GM23248 (cell line): ENCODE results near the gene MBP. TPM values are rescaled to one million over a fixed set of nuclear protein-coding genes. Genes with fewer than 3 reads are reported as not detected.

Experiments
- DNase-seq: peaks from one replicate; pipeline ENCODE4 v3.0.0-alpha.2; 2015
- H2AFZ ChIP-seq: fragments of 200-600 bp; sonication (generic); 2 replicates; pipeline ENCODE4 v1.6.1; 2016; ENCODE audit warnings: antibody characterized with exemption
- H3F3A ChIP-seq: fragments of 200-600 bp; sonication (generic); 2 replicates; pipeline ENCODE4 v1.6.1; 2016; ENCODE audit warnings: mild to moderate bottlenecking, antibody characterized with exemption, mixed run types; ENCODE audit not compliant: insufficient read depth
- H3K27ac ChIP-seq: fragments of 200-600 bp; sonication (generic); 2 replicates; pipeline ENCODE4 v1.5.1; 2016; ENCODE audit warnings: mild to moderate bottlenecking
- H3K27me3 ChIP-seq: fragments of 200-600 bp; sonication (generic); replicated peaks from 2 replicates; pipeline ENCODE4 v1.6.1; 2016; ENCODE audit warnings: mild to moderate bottlenecking; ENCODE audit not compliant: insufficient read depth
- H3K36me3 ChIP-seq: fragments of 200-600 bp; sonication (generic); 2 replicates; pipeline ENCODE4 v1.6.1; 2016; ENCODE audit warnings: low read depth, mild to moderate bottlenecking
- H3K4me1 ChIP-seq: fragments of 200-600 bp; sonication (generic); 2 replicates; pipeline ENCODE4 v1.6.1; 2016; ENCODE audit warnings: mild to moderate bottlenecking; ENCODE audit not compliant: insufficient read depth
- H3K4me2 ChIP-seq: fragments of 200-600 bp; sonication (generic); one replicate; pipeline ENCODE4 v1.6.1; 2016; ENCODE audit warnings: mild to moderate bottlenecking; ENCODE audit not compliant: unreplicated experiment
- H3K4me3 ChIP-seq: fragments of 200-600 bp; sonication (generic); 2 replicates; pipeline ENCODE4 v1.5.1; 2016; ENCODE audit warnings: mild to moderate bottlenecking
- H3K79me2 ChIP-seq: fragments of 200-600 bp; sonication (generic); 2 replicates; pipeline ENCODE4 v1.6.1; 2016; ENCODE audit warnings: mild to moderate bottlenecking; ENCODE audit not compliant: insufficient read depth
- H3K9ac ChIP-seq: fragments of 200-600 bp; sonication (generic); 2 replicates; pipeline ENCODE4 v1.6.1; 2016; ENCODE audit warnings: mild to moderate bottlenecking
- H3K9me2 ChIP-seq: fragments of 200-600 bp; sonication (generic); 2 replicates; pipeline ENCODE4 v1.6.1; 2016; ENCODE audit warnings: mixed run types, mild to moderate bottlenecking, moderate library complexity; ENCODE audit not compliant: insufficient read depth
- H3K9me3 ChIP-seq: fragments of 200-600 bp; sonication (generic); one replicate; pipeline ENCODE4 v1.6.1; 2017; ENCODE audit warnings: low read depth
- H4K20me1 ChIP-seq: fragments of 200-600 bp; sonication (generic); 2 replicates; pipeline ENCODE4 v1.6.0; 2016; ENCODE audit not compliant: insufficient read depth
- EZH2 ChIP-seq: fragments of 200-600 bp; sonication (generic); IDR thresholded peaks from 2 replicates; pipeline ENCODE4 v1.6.1; 2018; ENCODE audit warnings: antibody characterized with exemption, mild to moderate bottlenecking; ENCODE audit not compliant: insufficient read depth, poor library complexity, severe bottlenecking
- EZH2phosphoT487 ChIP-seq: fragments of 200-600 bp; sonication (generic); IDR thresholded peaks from 2 replicates; pipeline ENCODE4 v1.6.1; 2018; ENCODE audit warnings: antibody characterized with exemption, moderate library complexity, mild to moderate bottlenecking, low read depth; ENCODE audit not compliant: insufficient read depth
- WGBS, 2 experiments: methylation state at CpG; one replicate each; pipeline ENCODE4 v1.1.6; 2015 to 2017; ENCODE audit warnings: low lambda C conversion rate in 2 of 2, low coverage in 1 of 2; ENCODE audit errors: missing lambda C conversion rate in 2 of 2; 5-methylcytosine and 5-hydroxymethylcytosine counted together
- in situ Hi-C: fragments of 300-500 bp; cut with MboI; formaldehyde crosslinking; loops from 2 replicates; pipeline ENCODE4 v1.15.0; 2020
- polyA plus RNA-seq: library from polyadenylated mRNA; unstranded; fragments of >200 nt; fragmentation: Nextera tagmentation; extraction: Ambion mirVana; gene quantifications from 2 replicates; pipeline ENCODE4 v1.2.1, GENCODE V29; 2016
- total RNA-seq: library from RNA; depleted of rRNA; stranded (reverse); fragments of >200 nt; shearing (Covaris generic); gene quantifications from 2 replicates; pipeline ENCODE4 v1.2.3, GENCODE V29; 2014; rRNA removed

The MBP gene
- total and polyA plus RNA-seq, 2 experiments from 2014 or later = 2.2 to 2.9 TPM

GRCh38 chr18:76932026-76932819 is 200.4 kb downstream of the MBP start:
- TF ChIP-seq EZH2phosphoT487 (no peak), EZH2 (no peak)
- H2AFZ ChIP-seq = no peak overlapping the region

GRCh38 chr18:76931171-76931570 is 201.4 kb downstream of the MBP start:
- H3K9ac ChIP-seq = no peak overlapping the region
- no peak overlapping the region for H3K27ac ChIP-seq
- no peak for TF ChIP-seq EZH2phosphoT487
- TF ChIP-seq EZH2 = no peak
- H3K36me3 ChIP-seq = peaks cover 34% of the 10 kb centered on the region
- H3K4me3 ChIP-seq = no peak overlapping the region
- no peaks in the 10 kb centered on the region for H3K9me2 ChIP-seq
- no peaks in the 10 kb centered on the region for H3K9me3 ChIP-seq
- no peak overlapping the region for H3K4me2 ChIP-seq
- no peak overlapping the region for H2AFZ ChIP-seq
- no peak for DNase-seq
- H3K79me2 ChIP-seq = no peaks in the 10 kb centered on the region; the same call in 1 of the 2 replicates
- no peaks in the 10 kb centered on the region; the same call in 1 of the 2 replicates for H4K20me1 ChIP-seq
- no peaks in the 10 kb centered on the region for H3K27me3 ChIP-seq
- WGBS, 2 experiments = 95% methylated on average over 6 of the region's 6 CpGs
- in situ Hi-C loops = no loop called here
- no peaks in the 10 kb centered on the region for H3K4me1 ChIP-seq
- no peaks in the 10 kb centered on the region for H3F3A ChIP-seq

More at GRCh38 chr18:76932026-76932819, 200.4 kb downstream of the MBP start:
- H3K9me2 ChIP-seq = no peaks in the 10 kb centered on the region
- H3K27me3 ChIP-seq = no peaks in the 10 kb centered on the region
- H3K79me2 ChIP-seq = no peaks in the 10 kb centered on the region
- H3K9me3 ChIP-seq = no peaks in the 10 kb centered on the region
- H3K27ac ChIP-seq = no peak overlapping the region
- no peak overlapping the region for H3K9ac ChIP-seq
- in situ Hi-C loops = no loop called here
- no peaks in the 10 kb centered on the region for H3F3A ChIP-seq
- no peaks in the 10 kb centered on the region for H3K4me1 ChIP-seq
- H3K4me3 ChIP-seq = no peak overlapping the region
- no peak overlapping the region for H3K4me2 ChIP-seq
- no peaks in the 10 kb centered on the region; the same call in 1 of the 2 replicates for H4K20me1 ChIP-seq
- WGBS, 2 experiments = 88 to 93% methylated on average over 11 of the region's 11 CpGs
- peak; percentile 5 for DNase-seq
- H3K36me3 ChIP-seq = peaks cover 31% of the 10 kb centered on the region

Other genes starting within 250 kb of the MBP start
- gene GALR1, start 117.1 kb upstream of the MBP start, total RNA-seq = not detected in 2 replicates
- gene GALR1, start 117.1 kb upstream of the MBP start, polyA plus RNA-seq = not detected in 2 replicates